ENCODE results near the gene IFI16.

DNA sequence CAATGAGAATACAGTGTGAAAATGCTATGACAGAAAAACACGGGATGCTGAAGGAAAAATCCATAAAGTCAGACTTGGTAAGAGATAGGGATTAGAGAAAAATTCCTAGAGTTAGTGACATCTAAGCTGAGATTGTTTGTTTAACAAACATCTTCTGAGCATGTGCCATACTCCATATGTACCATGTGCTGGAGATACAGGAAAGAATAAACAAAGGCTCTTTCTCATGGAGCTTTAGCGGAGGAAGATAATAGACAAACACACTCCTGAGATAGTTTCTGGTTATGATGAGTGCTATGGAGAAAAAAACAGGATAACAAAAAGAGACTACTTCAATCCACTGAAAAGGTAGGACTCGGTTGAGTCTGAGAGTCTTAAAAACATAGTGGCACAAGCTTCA lies 88.9 kb downstream of the IFI16 start:
- TF ChIP-seq, protein P1, sequence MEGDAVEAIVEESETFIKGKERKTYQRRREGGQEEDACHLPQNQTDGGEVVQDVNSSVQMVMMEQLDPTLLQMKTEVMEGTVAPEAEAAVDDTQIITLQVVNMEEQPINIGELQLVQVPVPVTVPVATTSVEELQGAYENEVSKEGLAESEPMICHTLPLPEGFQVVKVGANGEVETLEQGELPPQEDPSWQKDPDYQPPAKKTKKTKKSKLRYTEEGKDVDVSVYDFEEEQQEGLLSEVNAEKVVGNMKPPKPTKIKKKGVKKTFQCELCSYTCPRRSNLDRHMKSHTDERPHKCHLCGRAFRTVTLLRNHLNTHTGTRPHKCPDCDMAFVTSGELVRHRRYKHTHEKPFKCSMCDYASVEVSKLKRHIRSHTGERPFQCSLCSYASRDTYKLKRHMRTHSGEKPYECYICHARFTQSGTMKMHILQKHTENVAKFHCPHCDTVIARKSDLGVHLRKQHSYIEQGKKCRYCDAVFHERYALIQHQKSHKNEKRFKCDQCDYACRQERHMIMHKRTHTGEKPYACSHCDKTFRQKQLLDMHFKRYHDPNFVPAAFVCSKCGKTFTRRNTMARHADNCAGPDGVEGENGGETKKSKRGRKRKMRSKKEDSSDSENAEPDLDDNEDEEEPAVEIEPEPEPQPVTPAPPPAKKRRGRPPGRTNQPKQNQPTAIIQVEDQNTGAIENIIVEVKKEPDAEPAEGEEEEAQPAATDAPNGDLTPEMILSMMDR (conservative IDR thresholded peaks at IDR 0.05) = no peak
- no peak for TF ChIP-seq EZH2 (IDR thresholded peaks at IDR 0.05; ENCODE audit: low read depth)

Measured in PC-9 (cell line).